NT2/D1 (cell line): Measurements from ENCODE around the gene FRMPD4.

Source experiments
- YY1 ChIP-seq: IDR thresholded peaks from 2 replicates; pipeline ENCODE4 v1.6.1; 2011; ENCODE audit not compliant: insufficient read length, insufficient read depth
- ZNF274 ChIP-seq: IDR thresholded peaks from 2 replicates; pipeline ENCODE4 v1.6.1; 2011; ENCODE audit warnings: mild to moderate bottlenecking, low read depth, low read length

- TF ChIP-seq ZNF274 (no peak), YY1 (no peak)
Measured at GRCh38 chrX:12237771-12238170, 99.5 kb downstream of the FRMPD4 start.
